Kidney (tissue), 14 donors: ENCODE measurements around the gene UST. TPM values are rescaled to one million over a fixed set of nuclear protein-coding genes. Genes with fewer than 3 reads are reported as not detected.

Source experiments
- DNase-seq, 5 donors: peaks; one replicate each; pipeline ENCODE4 v3.0.0-alpha.2; 2013 to 2020
- FAIRE-seq: peaks from 2 replicates; lab custom pipeline; 2012; peaks lifted over from hg19 to GRCh38; lab: Jason Lieb, UNC
- H3K27ac ChIP-seq, 2 donors: one replicate each; pipeline ENCODE4 v1.7.0; 2013; ENCODE audit warnings: low read depth in 2 of 2, low read length in 2 of 2, inconsistent platforms in 1 of 2
- H3K27me3 ChIP-seq: one replicate; pipeline ENCODE4 v1.7.1; 2013; ENCODE audit warnings: low read length, inconsistent platforms; ENCODE audit not compliant: control insufficient read depth, insufficient read depth
- H3K36me3 ChIP-seq, 3 donors: one replicate each; pipeline versions ENCODE4 v1.7.0 to v1.7.1; 2013; ENCODE audit warnings: low read length in 3 of 3, control low read depth in 1 of 3, inconsistent platforms in 1 of 3; ENCODE audit not compliant: insufficient read depth in 3 of 3, control insufficient read depth in 2 of 3
- H3K4me1 ChIP-seq, 3 donors: one replicate each; pipeline versions ENCODE4 v1.7.0 to v1.7.1; 2013; ENCODE audit warnings: low read length in 3 of 3, inconsistent platforms in 1 of 3, low read depth in 1 of 3; ENCODE audit not compliant: control insufficient read depth in 2 of 3, insufficient read depth in 2 of 3
- H3K4me3 ChIP-seq, 3 donors: one replicate each; pipeline versions ENCODE4 v1.7.0 to v1.8.1; 2013; ENCODE audit warnings: low read length in 3 of 3, control low read depth in 1 of 3, inconsistent platforms in 1 of 3
- H3K9ac ChIP-seq, 3 donors: one replicate each; pipeline versions ENCODE4 v1.7.0 to v1.7.1; 2013; ENCODE audit warnings: low read length in 3 of 3, control low read depth in 1 of 3, inconsistent platforms in 1 of 3
- H3K9me3 ChIP-seq, 3 donors: one replicate each; pipeline versions ENCODE4 v1.7.0 to v1.7.1; 2013; ENCODE audit warnings: low read length in 3 of 3, control low read depth in 1 of 3, inconsistent platforms in 1 of 3; ENCODE audit not compliant: control insufficient read depth in 2 of 3, insufficient read depth in 1 of 3
- CTCF ChIP-seq: IDR thresholded peaks from 3 replicates; pipeline ENCODE4 v1.5.1; 2012; ENCODE audit warnings: mild to moderate bottlenecking, moderate library complexity, borderline replicate concordance; ENCODE audit not compliant: insufficient read depth; ENCODE audit errors: extremely low read depth
- intact Hi-C: fragments of 100-400 bp; cut with DNase I; formaldehyde crosslinking; loops from one replicate; pipeline ENCODE4 v1.11.1; 2022
- polyA plus RNA-seq: library from polyadenylated mRNA; stranded (reverse); fragments of 350-450 nt; fragmentation: Illumina TruSeq; extraction: RNeasy Lipid Tissue Mini Kit (QIAGEN cat#74804); gene quantifications from one replicate; pipeline ENCODE4 v1.2.3, GENCODE V29; 2014; ENCODE audit warnings: low read depth, low replicate concordance; ENCODE audit not compliant: insufficient read depth
- total RNA-seq: library from RNA; stranded (reverse); fragmentation: NEBNext Ultra II Directional; extraction: Animal tissue kit (Norgen Biotek cat#: 25700); gene quantifications from one replicate; pipeline ENCODE4 v1.2.1, GENCODE V29; 2021
- donor health status: control.
- donor health status: control.
- donor health status: control.
- donor health status: control.
- donor health status: control.
- donor health status: DM: yes; HTN: yes; CAD: no.
- donor health status: Normal renal cell carcinoma (clear cell type).

The UST gene
- total and polyA plus RNA-seq, 2 donors from 2014 or later, result 3.2 to 4.2 TPM

DNA sequence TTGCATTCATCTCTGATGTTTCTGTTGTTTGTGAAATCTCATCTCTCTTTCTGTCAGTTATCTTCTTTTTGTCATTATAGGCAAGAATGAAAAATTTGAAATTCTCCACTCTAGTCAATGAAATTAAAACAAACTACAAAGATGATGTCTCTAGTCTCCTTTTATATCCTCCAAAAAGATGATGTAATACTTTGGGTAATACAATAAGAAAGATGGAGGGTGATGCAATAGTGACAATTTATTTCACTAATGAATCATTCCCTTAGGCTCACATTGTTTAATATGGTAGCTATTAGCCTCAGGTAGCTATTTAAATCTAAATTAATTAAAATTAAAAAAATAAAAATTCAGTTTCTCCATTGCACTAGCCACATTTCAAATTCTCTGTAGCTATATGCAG, 145.4 kb downstream of the UST start:
- no peak overlapping the region for H3K9ac ChIP-seq
- no peaks in the 10 kb centered on the region for H3K4me1 ChIP-seq
- no peak for DNase-seq
- no peaks in the 10 kb centered on the region for H3K9me3 ChIP-seq
- no peaks in the 10 kb centered on the region for H3K36me3 ChIP-seq
- no peak overlapping the region for H3K4me3 ChIP-seq
- no peak overlapping the region for H3K27ac ChIP-seq
- intact Hi-C loops, result no loop called here
- no peak for FAIRE-seq
- no peak for TF ChIP-seq CTCF
- H3K27me3 ChIP-seq, result no peaks in the 10 kb centered on the region

DNA sequence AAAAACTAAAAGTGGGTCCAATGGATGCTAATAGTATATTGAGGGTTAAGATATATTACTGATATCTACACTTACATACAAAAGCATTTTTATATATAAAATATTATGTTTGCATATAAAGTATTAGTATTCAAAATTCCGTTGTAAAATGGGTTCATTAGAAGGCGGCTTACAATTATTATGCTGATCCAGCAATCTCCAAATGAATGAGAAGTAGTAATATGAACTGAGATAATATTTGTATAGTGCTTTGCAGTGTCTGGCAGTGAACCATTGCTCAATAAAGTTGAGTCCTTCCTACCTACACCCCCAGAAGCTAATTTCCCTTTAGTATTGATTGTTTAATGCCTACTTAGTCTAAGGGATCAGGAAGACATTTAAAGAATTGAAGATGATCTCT, 146.2 kb downstream of the UST start:
- Histone ChIP-seq H3K9ac (no peak overlapping the region), H3K4me1 (no peaks in the 10 kb centered on the region), H3K4me3 (no peak overlapping the region), H3K36me3 (no peaks in the 10 kb centered on the region), H3K9me3 (no peaks in the 10 kb centered on the region), H3K27me3 (no peaks in the 10 kb centered on the region), H3K27ac (no peak overlapping the region)
- FAIRE-seq (no peak), DNase-seq (no peak)
- TF ChIP-seq CTCF, result no peak
- intact Hi-C loops, result no loop called here

DNA sequence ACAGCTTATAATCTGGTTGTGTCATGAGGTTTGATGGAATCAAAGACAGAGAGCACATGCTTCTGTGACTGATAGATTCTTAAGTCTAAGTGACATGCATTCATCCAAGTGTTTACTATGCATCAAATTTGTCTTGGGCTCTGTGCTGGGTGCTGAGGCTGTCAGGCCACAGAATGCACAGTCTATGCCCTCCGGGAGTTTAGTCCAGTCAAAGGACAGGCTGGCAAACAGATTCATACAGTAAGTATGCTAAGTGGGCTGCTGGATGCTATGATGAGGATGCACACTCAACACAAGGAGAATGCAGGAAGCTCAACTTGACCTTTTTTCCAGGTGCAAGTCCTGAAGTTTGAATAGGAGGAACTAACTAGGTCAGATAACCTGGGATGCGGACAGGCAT, 146.7 kb downstream of the UST start:
- DNase-seq (no peak), FAIRE-seq (no peak)
- no peaks in the 10 kb centered on the region for H3K27me3 ChIP-seq
- H3K9ac ChIP-seq, result no peak overlapping the region
- H3K4me1 ChIP-seq, result no peaks in the 10 kb centered on the region
- no peaks in the 10 kb centered on the region for H3K9me3 ChIP-seq
- no peak overlapping the region for H3K27ac ChIP-seq
- intact Hi-C loops, result no loop called here
- no peak for TF ChIP-seq CTCF
- H3K36me3 ChIP-seq, result no peaks in the 10 kb centered on the region
- H3K4me3 ChIP-seq, result no peak overlapping the region

- Histone ChIP-seq H3K9ac (no peak overlapping the region), H3K4me3 (no peak overlapping the region), H3K27me3 (no peaks in the 10 kb centered on the region), H3K36me3 (no peaks in the 10 kb centered on the region), H3K4me1 (no peaks in the 10 kb centered on the region), H3K27ac (no peak overlapping the region), H3K9me3 (no peaks in the 10 kb centered on the region)
- no peak for TF ChIP-seq CTCF
- FAIRE-seq (peak; percentile 21), DNase-seq (peak in 3 of 5 donors; percentile 61 to 90 (median 90))
- intact Hi-C loops, result no loop called here
These were observed 151.7 kb downstream of the UST start for GRCh38 chr6:148898376-148899014.
